G401.6 (cell line): ENCODE results near the gene TMEM218.
"Not testable (repeated sequence)": the region's sequence is repeated elsewhere in the genome, so short reads cannot be mapped to it uniquely, and the experiment has no call there.

ENCODE experiments used
- FAIRE-seq: peaks from 2 replicates; lab custom pipeline; 2012; peaks lifted over from hg19 to GRCh38; lab: Jason Lieb, UNC

Gene TMEM218

GRCh38 chr11:125074511-125075241 is 36.8 kb downstream of the TMEM218 start:
- no peak for FAIRE-seq

- FAIRE-seq = no peak
Measured at GRCh38 chr11:125073616-125074483, 37.6 kb downstream of the TMEM218 start.

- FAIRE-seq = no peak
Measured at GRCh38 chr11:125072961-125073590, 38.4 kb downstream of the TMEM218 start.

GRCh38 chr11:125072218-125072960 is 39.0 kb downstream of the TMEM218 start:
- no peak for FAIRE-seq

- FAIRE-seq = no peak
Measured at GRCh38 chr11:125071846-125072217, 39.6 kb downstream of the TMEM218 start.

- FAIRE-seq = no peak
Measured at GRCh38 chr11:125071435-125071834, 40.0 kb downstream of the TMEM218 start.

- no peak for FAIRE-seq
Measured at GRCh38 chr11:125070699-125071254, 40.6 kb downstream of the TMEM218 start.

- no peak for FAIRE-seq
Measured at GRCh38 chr11:125069796-125070195, 41.6 kb downstream of the TMEM218 start.

- FAIRE-seq = no peak
Measured at GRCh38 chr11:125069008-125069407, 42.4 kb downstream of the TMEM218 start.

GRCh38 chr11:125068368-125068767 is 43.1 kb downstream of the TMEM218 start:
- no peak for FAIRE-seq

GRCh38 chr11:125064070-125064469 is 47.4 kb downstream of the TMEM218 start:
- FAIRE-seq = no peak

GRCh38 chr11:125063429-125064043 is 47.9 kb downstream of the TMEM218 start:
- no peak for FAIRE-seq

- no peak for FAIRE-seq
Measured at GRCh38 chr11:125062931-125063428, 48.4 kb downstream of the TMEM218 start, which contains the start of gene SLC37A2. SLC37A2 (plus strand) TSS chr11:125063305; CDS start chr11:125063368, 63 bp downstream.

GRCh38 chr11:125062218-125062930 is 49.1 kb downstream of the TMEM218 start:
- no peak for FAIRE-seq

- no peak for FAIRE-seq
Measured at GRCh38 chr11:125061281-125061680, 50.1 kb downstream of the TMEM218 start.

GRCh38 chr11:125057693-125058016 is 53.8 kb downstream of the TMEM218 start:
- FAIRE-seq = no peak

GRCh38 chr11:125056931-125057692 is 54.3 kb downstream of the TMEM218 start:
- FAIRE-seq = no peak

GRCh38 chr11:125056111-125056510 is 55.3 kb downstream of the TMEM218 start:
- not testable (repeated sequence) for FAIRE-seq

- no peak for FAIRE-seq
Measured at GRCh38 chr11:125055107-125055715, 56.2 kb downstream of the TMEM218 start.
